ENCODE results near the gene CNN2. TPM values are rescaled to one million over a fixed set of nuclear protein-coding genes. Genes with fewer than 3 reads are reported as not detected.

CNN2 gene
- polyA plus RNA-seq, 1 donor from 2014 or later = 42.8 TPM

- Histone ChIP-seq H4K20me1 (ENCODE audit: insufficient read depth) (no peaks in the 10 kb centered on the region), H3K4me2 (ENCODE audit: low read length) (no peak overlapping the region), H3K36me3 (ENCODE audit: insufficient read depth, low read length) (no peaks in the 10 kb centered on the region), H3K9me2 (ENCODE audit: insufficient read depth, low read length) (no peaks in the 10 kb centered on the region), H3K79me2 (replicated peaks; ENCODE audit: insufficient read depth, low read length) (no peaks in the 10 kb centered on the region), H3K27me3 (ENCODE audit: insufficient read depth, low read depth, low read length) (no peaks in the 10 kb centered on the region), H3K9ac (ENCODE audit: low read length) (no peak overlapping the region), H3K4me3 (ENCODE audit: low read length) (no peak overlapping the region), H3K27ac (ENCODE audit: low read length) (no peak overlapping the region), H3F3A (ENCODE audit: insufficient read depth, low read length, poor library complexity, severe bottlenecking) (no peaks in the 10 kb centered on the region), H3K9me3 (ENCODE audit: low read length) (no peaks in the 10 kb centered on the region), H2AFZ (ENCODE audit: low read depth, low read length) (no peak overlapping the region)
- TF ChIP-seq, protein P1, sequence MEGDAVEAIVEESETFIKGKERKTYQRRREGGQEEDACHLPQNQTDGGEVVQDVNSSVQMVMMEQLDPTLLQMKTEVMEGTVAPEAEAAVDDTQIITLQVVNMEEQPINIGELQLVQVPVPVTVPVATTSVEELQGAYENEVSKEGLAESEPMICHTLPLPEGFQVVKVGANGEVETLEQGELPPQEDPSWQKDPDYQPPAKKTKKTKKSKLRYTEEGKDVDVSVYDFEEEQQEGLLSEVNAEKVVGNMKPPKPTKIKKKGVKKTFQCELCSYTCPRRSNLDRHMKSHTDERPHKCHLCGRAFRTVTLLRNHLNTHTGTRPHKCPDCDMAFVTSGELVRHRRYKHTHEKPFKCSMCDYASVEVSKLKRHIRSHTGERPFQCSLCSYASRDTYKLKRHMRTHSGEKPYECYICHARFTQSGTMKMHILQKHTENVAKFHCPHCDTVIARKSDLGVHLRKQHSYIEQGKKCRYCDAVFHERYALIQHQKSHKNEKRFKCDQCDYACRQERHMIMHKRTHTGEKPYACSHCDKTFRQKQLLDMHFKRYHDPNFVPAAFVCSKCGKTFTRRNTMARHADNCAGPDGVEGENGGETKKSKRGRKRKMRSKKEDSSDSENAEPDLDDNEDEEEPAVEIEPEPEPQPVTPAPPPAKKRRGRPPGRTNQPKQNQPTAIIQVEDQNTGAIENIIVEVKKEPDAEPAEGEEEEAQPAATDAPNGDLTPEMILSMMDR (IDR thresholded peaks at IDR 0.05; ENCODE audit: poor library complexity, severe bottlenecking) = no peak
- TF ChIP-seq SMC3 (conservative IDR thresholded peaks at IDR 0.05; ENCODE audit: poor library complexity) = no peak
- TF ChIP-seq EP300 (conservative IDR thresholded peaks at IDR 0.05; ENCODE audit: poor library complexity, severe bottlenecking) = no peak
- TF ChIP-seq MXI1 (conservative IDR thresholded peaks at IDR 0.05; ENCODE audit: poor library complexity, severe bottlenecking) = no peak
- no peak for TF ChIP-seq EZH2 (IDR thresholded peaks at IDR 0.05; ENCODE audit: borderline replicate concordance, insufficient read depth, low read length, poor library complexity, severe bottlenecking)
- no peak for TF ChIP-seq POLR2AphosphoS5 (IDR thresholded peaks at IDR 0.05)
- TF ChIP-seq REST (IDR thresholded peaks at IDR 0.05; ENCODE audit: borderline replicate concordance) = no peak
- TF ChIP-seq RAD21 (conservative IDR thresholded peaks at IDR 0.05) = no peak
- TF ChIP-seq TAF1 (IDR thresholded peaks at IDR 0.05; ENCODE audit: low read depth) = no peak
Observed at GRCh38 chr19:1082928-1083816, 56.8 kb downstream of the CNN2 start.

- H3F3A ChIP-seq (ENCODE audit: insufficient read depth, low read length, poor library complexity, severe bottlenecking) = no peaks in the 10 kb centered on the region
- no peak overlapping the region for H3K4me3 ChIP-seq (ENCODE audit: low read length)
- no peaks in the 10 kb centered on the region for H3K36me3 ChIP-seq (ENCODE audit: insufficient read depth, low read length)
- no peaks in the 10 kb centered on the region for H3K9me2 ChIP-seq (ENCODE audit: insufficient read depth, low read length)
- no peaks in the 10 kb centered on the region for H4K20me1 ChIP-seq (ENCODE audit: insufficient read depth)
- H3K4me2 ChIP-seq (ENCODE audit: low read length) = no peak overlapping the region
- no peaks in the 10 kb centered on the region for H3K9me3 ChIP-seq (ENCODE audit: low read length)
- H3K79me2 ChIP-seq (replicated peaks; ENCODE audit: insufficient read depth, low read length) = no peaks in the 10 kb centered on the region
- no peak overlapping the region for H3K9ac ChIP-seq (ENCODE audit: low read length)
- H3K27ac ChIP-seq (ENCODE audit: low read length) = no peak overlapping the region
- no peak for TF ChIP-seq POLR2AphosphoS5 (IDR thresholded peaks at IDR 0.05)
- no peak for TF ChIP-seq REST (IDR thresholded peaks at IDR 0.05; ENCODE audit: borderline replicate concordance)
- TF ChIP-seq, protein P1 (IDR thresholded peaks at IDR 0.05; ENCODE audit: poor library complexity, severe bottlenecking) = no peak
- TF ChIP-seq SMC3 (conservative IDR thresholded peaks at IDR 0.05; ENCODE audit: poor library complexity) = no peak
- no peak for TF ChIP-seq EZH2 (IDR thresholded peaks at IDR 0.05; ENCODE audit: borderline replicate concordance, insufficient read depth, low read length, poor library complexity, severe bottlenecking)
- no peak for TF ChIP-seq TAF1 (IDR thresholded peaks at IDR 0.05; ENCODE audit: low read depth)
- no peak for TF ChIP-seq EP300 (conservative IDR thresholded peaks at IDR 0.05; ENCODE audit: poor library complexity, severe bottlenecking)
- no peak for TF ChIP-seq RAD21 (conservative IDR thresholded peaks at IDR 0.05)
- TF ChIP-seq MXI1 (conservative IDR thresholded peaks at IDR 0.05; ENCODE audit: poor library complexity, severe bottlenecking) = no peak
- H2AFZ ChIP-seq (ENCODE audit: low read depth, low read length) = no peak overlapping the region
- no peaks in the 10 kb centered on the region for H3K27me3 ChIP-seq (ENCODE audit: insufficient read depth, low read depth, low read length)
Observed at GRCh38 chr19:1084024-1084868, 57.8 kb downstream of the CNN2 start.

Data from neural cell (in vitro differentiated cells).